ENCODE data around the gene GRID1.
"Not testable (repeated sequence)": the region's sequence is repeated elsewhere in the genome, so short reads cannot be mapped to it uniquely, and the experiment has no call there.

GRID1 gene

GRCh38 chr10:85967594-85967993 is 399.0 kb downstream of the GRID1 start:
- DNase-seq: no peak

DNA sequence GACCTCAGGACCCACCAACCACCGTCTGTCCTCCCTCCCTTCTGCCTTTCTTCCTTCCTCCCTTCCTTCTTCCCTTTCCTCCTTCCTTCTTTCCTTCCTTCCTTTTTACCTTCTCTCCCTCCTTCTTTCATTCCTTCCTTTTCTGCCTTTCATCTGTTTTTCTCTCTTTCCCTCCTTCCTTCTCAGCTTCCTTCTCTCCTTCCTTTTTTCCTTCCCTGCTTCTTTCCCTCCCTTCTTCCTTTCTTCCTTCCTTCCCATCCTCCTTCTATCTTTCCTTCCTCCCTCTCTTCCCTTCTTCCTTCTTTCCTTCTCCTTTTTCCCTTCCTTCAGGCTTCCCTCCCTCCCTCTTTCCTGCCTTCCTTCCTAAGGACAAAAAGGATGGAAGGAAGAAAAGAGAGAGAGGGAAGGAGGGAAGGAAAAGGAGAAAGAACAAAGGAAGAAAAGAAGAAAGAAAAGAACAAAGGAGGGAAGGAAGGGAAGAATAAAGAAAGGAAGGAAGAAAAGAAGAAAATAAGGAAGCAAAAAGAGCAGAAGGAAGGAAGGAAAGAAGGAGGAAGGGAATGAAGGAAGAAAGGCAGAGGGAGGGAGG is 405.0 kb downstream of the GRID1 start:
- no peak for DNase-seq

- no peak for DNase-seq
Measured at GRCh38 chr10:85961073-85961472, 405.5 kb downstream of the GRID1 start.

GRCh38 chr10:85959239-85959638 is 407.4 kb downstream of the GRID1 start:
- DNase-seq: no peak

DNA sequence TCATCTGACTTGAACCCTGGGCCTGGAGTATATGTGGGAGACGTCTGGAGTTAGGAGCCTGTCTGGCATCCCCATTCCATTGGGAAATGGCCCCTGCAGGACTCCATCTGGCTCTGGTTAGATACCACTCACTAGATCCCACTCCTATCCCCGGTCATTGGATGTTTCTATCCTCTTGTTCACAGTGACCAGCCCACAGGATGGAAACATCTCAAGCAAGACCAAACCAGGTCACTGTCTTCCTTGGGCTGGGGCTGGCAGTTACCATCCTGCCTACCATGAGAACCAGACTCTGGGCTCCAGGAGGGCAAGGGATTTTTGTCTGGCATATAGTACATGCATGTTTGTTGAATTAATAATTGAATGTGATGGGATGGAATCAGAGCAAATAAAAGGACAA is 415.7 kb downstream of the GRID1 start:
- DNase-seq: no peak

GRCh38 chr10:85946713-85947326 is 419.8 kb downstream of the GRID1 start:
- DNase-seq: no peak

GRCh38 chr10:85936161-85936560 is 430.4 kb downstream of the GRID1 start:
- DNase-seq: no peak

- DNase-seq: no peak
Measured at GRCh38 chr10:85934586-85934985, 432.0 kb downstream of the GRID1 start.

GRCh38 chr10:85929993-85930392 is 436.6 kb downstream of the GRID1 start:
- not testable (repeated sequence) for DNase-seq

DNA sequence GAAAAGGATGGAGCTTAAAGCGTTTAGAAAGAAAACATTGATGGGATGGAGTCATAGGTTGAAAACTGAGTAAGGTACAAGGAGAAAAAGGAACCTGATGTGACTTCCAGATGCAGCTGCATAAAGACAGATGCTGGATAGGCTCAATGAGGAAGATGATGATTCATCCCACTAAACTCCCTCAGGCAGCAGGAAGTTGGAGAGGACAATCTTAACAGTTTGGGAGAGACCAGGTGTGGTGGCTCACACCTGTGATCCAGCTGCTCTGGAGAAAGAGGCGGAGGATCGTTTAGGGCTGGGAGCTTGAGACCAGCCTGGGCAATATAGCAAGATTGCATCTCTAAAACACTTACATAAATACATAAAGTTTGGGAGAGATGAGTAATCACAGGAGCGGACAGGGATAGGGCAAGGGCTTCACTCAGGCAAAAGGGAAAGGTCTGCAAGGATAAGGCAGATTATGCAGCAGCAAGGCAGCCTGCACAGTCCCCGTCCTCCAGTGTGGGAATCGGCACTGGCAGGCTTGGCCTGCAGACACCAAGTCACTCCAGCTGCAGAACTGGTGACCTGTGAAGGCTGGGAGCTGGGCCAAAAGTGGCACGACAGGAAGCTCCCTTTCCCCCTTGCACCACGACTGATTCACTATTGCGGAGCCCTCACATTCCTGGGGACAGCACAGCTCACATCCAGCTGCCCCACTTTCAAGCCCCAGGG is 438.5 kb downstream of the GRID1 start:
- no peak for DNase-seq

DNA sequence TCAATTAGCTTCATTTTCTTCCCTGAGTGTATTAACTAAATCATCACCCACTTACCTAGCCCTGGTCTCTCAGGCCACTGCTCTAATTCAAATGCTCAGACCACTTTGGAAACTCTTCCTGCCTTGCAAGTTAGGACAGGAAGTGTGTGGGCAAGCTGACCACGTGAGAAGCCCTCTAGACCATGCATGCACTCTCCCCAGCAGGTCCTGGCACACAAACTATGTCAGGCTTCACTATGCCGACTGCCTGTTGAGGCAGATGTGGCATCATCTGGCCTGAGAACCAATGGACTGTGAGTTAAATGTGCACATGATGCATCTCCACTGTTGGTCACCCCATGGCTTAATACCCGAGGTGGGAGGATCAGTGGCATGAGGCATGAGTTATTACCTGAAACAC is 439.6 kb downstream of the GRID1 start:
- DNase-seq: no peak

GRCh38 chr10:85926136-85926535 is 440.5 kb downstream of the GRID1 start:
- DNase-seq: no peak

- DNase-seq: no peak
Measured at GRCh38 chr10:85925201-85925750, 441.3 kb downstream of the GRID1 start.

GRCh38 chr10:85924382-85925102 is 442.1 kb downstream of the GRID1 start:
- DNase-seq: no peak

DNA sequence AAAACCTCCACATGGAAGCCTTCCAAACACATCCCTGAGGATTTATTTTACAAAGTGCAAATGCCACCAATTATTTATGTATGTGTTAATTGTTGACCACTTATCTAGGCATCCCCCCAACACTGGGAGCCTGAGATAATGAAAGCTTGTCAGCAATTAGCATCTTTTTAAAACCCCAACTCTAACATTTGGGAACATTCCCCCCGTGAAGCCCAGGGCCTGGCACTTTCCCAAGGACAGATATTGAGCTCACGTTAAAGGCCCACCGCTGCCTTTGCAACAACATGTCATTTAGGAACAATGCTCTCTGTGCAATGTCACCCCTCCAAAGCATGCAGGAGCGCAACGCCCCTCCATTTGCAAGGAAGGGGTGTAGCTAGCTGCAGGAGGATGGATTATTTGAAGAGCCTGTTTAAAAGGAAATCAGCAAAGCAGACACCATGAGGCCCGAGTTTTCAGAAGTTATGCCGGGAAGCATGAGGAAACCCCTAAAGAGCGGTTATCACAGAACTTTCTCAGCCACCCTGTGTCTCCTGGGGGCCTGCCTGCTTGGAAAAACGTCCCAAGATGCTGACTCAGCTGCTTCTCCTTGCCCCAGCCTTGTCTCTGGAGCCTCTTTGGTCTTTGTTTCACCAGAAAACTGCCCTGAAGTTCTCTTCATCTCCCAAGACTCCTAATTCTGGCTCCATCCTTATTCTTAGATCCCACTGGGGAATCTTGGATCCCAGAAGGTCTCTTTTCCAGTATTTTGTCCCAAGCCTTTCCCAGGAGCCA is 444.1 kb downstream of the GRID1 start:
- DNase-seq: no peak

GRCh38 chr10:85921789-85922188 is 444.8 kb downstream of the GRID1 start:
- DNase-seq: no peak

DNA sequence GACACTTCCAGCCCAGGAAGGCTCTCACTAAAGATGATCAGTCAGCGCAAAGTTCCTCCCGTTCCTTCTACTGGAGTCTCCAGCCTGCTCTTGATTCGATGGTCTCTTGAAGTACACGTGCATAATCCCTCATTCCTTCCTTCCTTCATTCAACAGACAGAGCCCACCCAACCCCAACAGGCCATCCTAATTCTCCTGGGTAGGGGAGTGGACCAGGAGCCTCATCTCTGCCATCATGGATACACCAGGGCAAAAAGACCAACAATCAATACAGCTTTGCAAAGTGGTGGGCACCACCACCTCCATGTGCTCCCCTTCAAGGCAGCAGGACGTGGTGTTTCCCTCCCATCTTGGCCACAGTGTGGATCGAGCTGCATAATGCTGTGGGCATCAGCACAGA is 446.3 kb downstream of the GRID1 start:
- DNase-seq: no peak

DNA sequence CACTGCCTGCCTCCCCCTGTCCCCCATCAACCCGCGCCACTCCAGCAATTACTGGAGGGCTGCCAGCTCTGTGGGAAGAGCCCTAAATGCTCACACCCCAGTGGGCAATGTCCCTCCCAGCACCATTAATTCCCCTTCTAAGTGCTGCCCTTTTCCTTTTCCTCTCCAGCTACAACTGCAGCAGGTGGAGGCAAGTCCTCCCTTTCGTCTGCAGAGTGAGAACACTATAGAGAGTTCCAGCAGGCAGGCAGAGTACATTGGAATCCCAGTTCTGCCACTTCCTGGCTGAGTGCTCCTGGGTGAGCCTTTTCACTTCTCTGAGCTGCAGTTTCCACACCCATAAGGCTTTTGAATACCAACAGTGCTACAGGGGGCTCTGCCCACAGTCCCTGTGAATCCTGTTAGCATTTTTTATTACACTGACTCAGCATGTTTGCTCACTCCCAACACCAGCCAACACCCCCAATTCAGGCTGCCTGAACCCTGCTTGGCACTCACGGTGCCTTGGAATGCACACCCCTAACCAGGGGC is 447.0 kb downstream of the GRID1 start:
- no peak for DNase-seq

- no peak for DNase-seq
Measured at GRCh38 chr10:85918371-85918770, 448.2 kb downstream of the GRID1 start.

- DNase-seq: no peak
Measured at GRCh38 chr10:85917601-85918000, 449.0 kb downstream of the GRID1 start.

DNA sequence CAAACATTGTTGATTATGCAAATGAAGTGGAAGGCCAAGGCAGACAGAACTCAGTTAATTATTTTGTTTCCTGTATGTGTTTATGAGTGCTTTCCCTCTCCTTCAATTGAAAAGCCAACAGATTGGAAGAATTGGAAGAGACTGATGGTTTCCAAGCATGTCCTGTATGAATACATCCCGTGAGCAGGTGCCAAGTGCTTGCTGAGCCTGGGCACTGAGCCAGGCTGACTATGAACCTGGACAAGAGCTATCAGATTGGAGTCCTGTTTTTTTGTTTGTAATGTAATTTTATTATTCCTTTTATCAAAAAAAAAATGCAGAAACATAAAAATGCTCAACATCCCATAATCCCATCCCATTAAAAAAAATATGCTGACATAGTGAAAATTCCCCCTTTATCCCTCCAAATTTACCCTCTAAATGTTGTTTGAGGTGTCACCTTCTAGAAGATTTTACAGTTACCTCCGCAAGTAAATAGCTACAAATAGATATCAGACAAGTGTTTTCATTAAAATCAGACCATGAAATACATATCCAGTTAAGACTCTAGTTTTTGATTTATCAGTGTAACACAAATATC is 449.5 kb downstream of the GRID1 start:
- no peak for DNase-seq

- no peak for DNase-seq
Measured at GRCh38 chr10:85916286-85916685, 450.3 kb downstream of the GRID1 start.

All from effector CD4-positive, alpha-beta T cell (primary cell).